H1 (cell line): ENCODE data around the gene CCDC159. TPM values are rescaled to one million over a fixed set of nuclear protein-coding genes. Genes with fewer than 3 reads are reported as not detected.

Experiments used
- CTCF ChIA-PET: fragments of 300-600 bp; sonication (Branson Sonifier 250); formaldehyde crosslinking; loops from one replicate; lab custom pipeline; 2021; ENCODE audit not compliant: partially characterized antibody; lab: Charles Lee
- POLR2A ChIA-PET: fragments of 300-600 bp; sonication (Branson Sonifier 250); formaldehyde crosslinking; loops from one replicate; lab custom pipeline; 2021; ENCODE audit warnings: inconsistent platforms; ENCODE audit not compliant: partially characterized antibody; lab: Charles Lee
- DNase-seq, 2 experiments: peaks; one replicate each; pipeline versions ENCODE4 v3.0.0 to v3.0.0-alpha.2; 2010 to 2022; ENCODE audit warnings: low spot score in 2 of 2, low read depth in 1 of 2, mixed read lengths in 1 of 2
- FAIRE-seq: peaks from 2 replicates; lab custom pipeline; 2011; peaks lifted over from hg19 to GRCh38; lab: Jason Lieb, UNC
- H2AFZ ChIP-seq: 2 replicates; pipeline ENCODE4 v1.8.1; 2012; ENCODE audit warnings: low read length, inconsistent platforms
- H2AK5ac ChIP-seq: 2 replicates; pipeline ENCODE4 v1.6.1; 2013; ENCODE audit warnings: low read depth, low read length
- H2BK120ac ChIP-seq: replicated peaks from 2 replicates; pipeline ENCODE3; 2013; ENCODE audit warnings: low read depth, low read length, inconsistent platforms
- H2BK12ac ChIP-seq: 2 replicates; pipeline ENCODE4 v1.6.1; 2013; ENCODE audit warnings: low read depth, low read length
- H2BK15ac ChIP-seq: 2 replicates; pipeline ENCODE4 v1.6.1; 2013; ENCODE audit warnings: low read length
- H2BK20ac ChIP-seq: 2 replicates; pipeline ENCODE4 v1.6.1; 2013; ENCODE audit warnings: low read length
- H2BK5ac ChIP-seq: 2 replicates; pipeline ENCODE4 v1.6.1; 2013; ENCODE audit warnings: low read depth, low read length
- H3K14ac ChIP-seq: 2 replicates; pipeline ENCODE4 v1.6.1; 2013; ENCODE audit warnings: inconsistent platforms; ENCODE audit not compliant: insufficient read length
- H3K18ac ChIP-seq: 2 replicates; pipeline ENCODE4 v1.6.1; 2013; ENCODE audit warnings: low read length; ENCODE audit errors: extremely low read depth
- H3K23ac ChIP-seq: 2 replicates; pipeline ENCODE4 v1.6.1; 2013; ENCODE audit warnings: inconsistent platforms; ENCODE audit not compliant: insufficient read length
- H3K23me2 ChIP-seq: 2 replicates; pipeline ENCODE4 v1.6.1; 2013; ENCODE audit warnings: low read depth, low read length
- H3K27ac ChIP-seq: 2 replicates; pipeline ENCODE4 v1.6.1; 2011; ENCODE audit warnings: low read depth, low read length, inconsistent platforms
- H3K27me3 ChIP-seq, 4 experiments: replicated peaks in 1 of 4; 1 replicate in 1 of 4; 2 replicates in 3 of 4; pipeline versions ENCODE4 v1.6.1 to v1.8.1; 2011 to 2013; ENCODE audit warnings: low read length in 3 of 4, mild to moderate bottlenecking in 3 of 4, inconsistent platforms in 2 of 4, mixed read lengths in 2 of 4, moderate library complexity in 1 of 4; ENCODE audit not compliant: control insufficient read depth in 3 of 4, insufficient read depth in 3 of 4; ENCODE audit errors: extremely low read depth in 1 of 4
- H3K36me3 ChIP-seq, 4 experiments: 2 replicates each; pipeline versions ENCODE4 v1.6.1 to v1.8.1; 2011 to 2013; ENCODE audit warnings: mild to moderate bottlenecking in 4 of 4, low read length in 3 of 4, moderate library complexity in 2 of 4, control low read depth in 1 of 4, inconsistent platforms in 1 of 4; ENCODE audit not compliant: insufficient read depth in 4 of 4, control insufficient read depth in 2 of 4
- H3K4ac ChIP-seq: replicated peaks from 2 replicates; pipeline ENCODE3; 2013; ENCODE audit warnings: low read length, low read depth, mixed read lengths, inconsistent platforms; ENCODE audit not compliant: insufficient read length
- H3K4me1 ChIP-seq, 4 experiments: replicated peaks in 1 of 4; 1 replicate in 1 of 4; 2 replicates in 3 of 4; pipeline versions ENCODE4 v1.6.1 to v1.8.1; 2011 to 2013; ENCODE audit warnings: low read length in 3 of 4, inconsistent platforms in 2 of 4, mixed read lengths in 1 of 4; ENCODE audit not compliant: insufficient read depth in 4 of 4, control insufficient read depth in 3 of 4
- H3K4me2 ChIP-seq, 2 experiments: 2 replicates each; pipeline versions ENCODE4 v1.6.1 to v1.8.1; 2011 to 2013; ENCODE audit warnings: low read depth in 2 of 2, low read length in 2 of 2, control low read depth in 1 of 2, inconsistent platforms in 1 of 2, mild to moderate bottlenecking in 1 of 2; ENCODE audit not compliant: insufficient read depth in 1 of 2
- H3K4me3 ChIP-seq, 4 experiments: fragments of 200-600, 300-600 bp in 1 of 4; sonication (generic), shearing (Covaris generic), sonication (Bioruptor Twin) in 1 of 4; 2 replicates each; pipeline versions ENCODE4 v1.5.1 to v1.8.1; 2011 to 2016; ENCODE audit warnings: low read length in 4 of 4, low read depth in 3 of 4, control low read depth in 2 of 4, inconsistent platforms in 2 of 4, mild to moderate bottlenecking in 2 of 4, mixed read lengths in 1 of 4, moderate library complexity in 1 of 4; ENCODE audit not compliant: insufficient read depth in 2 of 4; ENCODE audit errors: extremely low read depth in 1 of 4
- H3K56ac ChIP-seq: replicated peaks from 2 replicates; pipeline ENCODE3; 2013; ENCODE audit warnings: low read depth, mild to moderate bottlenecking, mixed read lengths, low read length, inconsistent platforms; ENCODE audit not compliant: insufficient read length
- H3K79me1 ChIP-seq: 2 replicates; pipeline ENCODE4 v1.6.1; 2013; ENCODE audit warnings: low read depth, low read length, control low read depth
- H3K79me2 ChIP-seq, 2 experiments: 2 replicates each; pipeline versions ENCODE4 v1.6.1 to v1.8.1; 2012 to 2013; ENCODE audit warnings: low read length in 2 of 2, mild to moderate bottlenecking in 2 of 2, inconsistent platforms in 1 of 2; ENCODE audit not compliant: insufficient read depth in 2 of 2, control insufficient read depth in 1 of 2
- H3K9ac ChIP-seq, 4 experiments: replicated peaks in 1 of 4; 1 replicate in 1 of 4; 2 replicates in 3 of 4; pipeline versions ENCODE4 v1.6.1 to v1.8.1; 2011 to 2013; ENCODE audit warnings: low read depth in 3 of 4, low read length in 3 of 4, control low read depth in 2 of 4, mild to moderate bottlenecking in 2 of 4, moderate library complexity in 2 of 4, inconsistent platforms in 1 of 4; ENCODE audit errors: extremely low read depth in 1 of 4
- H3K9me3 ChIP-seq, 2 experiments: 2 replicates each; pipeline versions ENCODE4 v1.6.1 to v1.8.1; 2012 to 2013; ENCODE audit warnings: mild to moderate bottlenecking in 2 of 2, moderate library complexity in 2 of 2, control low read depth in 1 of 2, inconsistent platforms in 1 of 2, low read depth in 1 of 2, low read length in 1 of 2, mixed read lengths in 1 of 2; ENCODE audit not compliant: insufficient read depth in 2 of 2
- H4K20me1 ChIP-seq, 2 experiments: replicated peaks in 1 of 2; 2 replicates each; pipeline versions ENCODE3 to v1.8.1; 2011 to 2013; ENCODE audit warnings: inconsistent platforms in 2 of 2, low read length in 2 of 2, mild to moderate bottlenecking in 1 of 2; ENCODE audit not compliant: insufficient read depth in 2 of 2, control insufficient read depth in 1 of 2
- H4K5ac ChIP-seq: 2 replicates; pipeline ENCODE4 v1.6.1; 2013; ENCODE audit warnings: low read length, low read depth, mixed read lengths, inconsistent platforms; ENCODE audit not compliant: insufficient read length
- H4K8ac ChIP-seq: 2 replicates; pipeline ENCODE4 v1.8.0; 2013; ENCODE audit warnings: mild to moderate bottlenecking, moderate library complexity, low read length, inconsistent platforms; ENCODE audit not compliant: insufficient read depth; ENCODE audit errors: extremely low read depth
- H4K91ac ChIP-seq: replicated peaks from 2 replicates; pipeline ENCODE3; 2013; ENCODE audit warnings: low read length, mixed read lengths, inconsistent platforms; ENCODE audit not compliant: insufficient read length
- CEBPB ChIP-seq: IDR thresholded peaks from 2 replicates; pipeline ENCODE4 v1.6.1; 2012; ENCODE audit warnings: low read depth, low read length
- HDAC2 ChIP-seq, 2 experiments: fragments of 300-600 bp in 1 of 2; sonication (generic) in 1 of 2; IDR thresholded peaks; 2 replicates each; pipeline ENCODE4 v1.6.1; 2011 to 2012; ENCODE audit warnings: low read depth in 2 of 2, low read length in 2 of 2, mild to moderate bottlenecking in 2 of 2, moderate library complexity in 2 of 2, borderline replicate concordance in 1 of 2, inconsistent platforms in 1 of 2
- KDM1A ChIP-seq: fragments of 200-600, 300-600 bp; sonication (generic); IDR thresholded peaks from 2 replicates; pipeline ENCODE4 v1.7.1; 2016; ENCODE audit warnings: mild to moderate bottlenecking, low read length, borderline replicate concordance
- KDM4A ChIP-seq: IDR thresholded peaks from one replicate; pipeline ENCODE4 v1.7.1; 2012; ENCODE audit warnings: low read depth, mild to moderate bottlenecking, moderate library complexity, low read length, inconsistent platforms; ENCODE audit not compliant: severe bottlenecking
- WGBS, 2 experiments: shearing (Covaris generic) in 1 of 2; methylation state at CpG; one replicate each; pipeline versions ENCODE4 v1.1.6 to v1.1.7; 2013 to 2015; ENCODE audit warnings: low lambda C conversion rate in 2 of 2, mixed read lengths in 2 of 2, inconsistent platforms in 1 of 2, low coverage in 1 of 2, missing lambda C conversion rate in 1 of 2; ENCODE audit not compliant: insufficient replicate concordance in 2 of 2, insufficient coverage in 1 of 2, insufficient read length in 1 of 2; ENCODE audit errors: extremely low coverage in 1 of 2, missing lambda C conversion rate in 1 of 2; 5-methylcytosine and 5-hydroxymethylcytosine counted together
- polyA plus RNA-seq, 7 experiments: library from polyadenylated mRNA; depleted of rRNA in 3 of 7; stranded (reverse) in 5 of 7; unstranded in 2 of 7; fragments of >200 nt in 5 of 7; fragments of 200-250 nt in 2 of 7; gene quantifications; 1 replicate in 5 of 7; 2 replicates in 1 of 7; 4 replicates in 1 of 7; pipeline versions ENCODE4 v1.2.1 to v1.2.3, GENCODE V29; 2011 to 2013; ENCODE audit warnings: missing spikeins in 2 of 7, mixed read lengths in 2 of 7
- total RNA-seq: library from RNA; stranded (reverse); fragmentation: NEBNext Ultra II Directional; extraction: Animal tissue kit (Norgen Biotek cat#: 25700); gene quantifications from 2 replicates; pipeline ENCODE4 v1.2.1, GENCODE V29; 2021

The CCDC159 gene
- total and polyA plus RNA-seq, 2 of the 8 experiments (the other 6 are each of a cell fraction or from before 2014, with no cell fraction given), result 4.0 to 5.4 TPM

GRCh38 chr19:11373885-11374432, 27.6 kb downstream of the CCDC159 start:
- no peak overlapping the region for H3K56ac ChIP-seq
- H3K27ac ChIP-seq, result no peak overlapping the region
- no peaks in the 10 kb centered on the region for H3K36me3 ChIP-seq
- H3K4ac ChIP-seq, result no peak overlapping the region
- POLR2A ChIA-PET, result interaction anchor here (0.9 to 5.2 kb wide), 20 partner anchors 8 to 140 kb away, joined by 3 to 34 read pairs (median 8); partner anchors contain the start of genes CCDC159, EPOR, ODAD3 and PRKCSH
- H3K23me2 ChIP-seq, result peaks cover 7% of the 10 kb centered on the region
- H3K18ac ChIP-seq, result no peak overlapping the region
- 87% methylated on average over 11 of the region's 11 CpGs; no CpG with 5 or more reads in 1 of the 2 experiments for WGBS, 2 experiments
- H3K14ac ChIP-seq, result no peak overlapping the region
- no peak overlapping the region for H4K8ac ChIP-seq
- no peak overlapping the region for H2BK5ac ChIP-seq
- H4K91ac ChIP-seq, result no peak overlapping the region
- H3K9ac ChIP-seq, result no peak overlapping the region; a peak in 1 of 7 replicates
- no peaks in the 10 kb centered on the region for H3K9me3 ChIP-seq
- H2BK120ac ChIP-seq, result no peak overlapping the region
- CTCF ChIA-PET, result interaction anchor here (0.6 to 16.8 kb wide), 7 partner anchors 9 to 1511 kb away, joined by 3 to 192 read pairs (median 16); partner anchors contain the start of genes EPOR, ODAD3, PRKCSH and TSPAN16
- no peak overlapping the region for H2BK15ac ChIP-seq
- no peak for DNase-seq
- no peaks in the 10 kb centered on the region for H3K79me2 ChIP-seq
- no peaks in the 10 kb centered on the region; the same call in 1 of the 2 replicates for H3K79me1 ChIP-seq
- no peak overlapping the region; the same call in 1 of the 2 replicates for H2BK12ac ChIP-seq
- H2BK20ac ChIP-seq, result no peak overlapping the region
- TF ChIP-seq CEBPB (no peak), HDAC2 (IDR thresholded peaks at IDR 0.05; ENCODE audit: borderline replicate concordance in 1 of 2, low read depth in 2 of 2, low read length in 2 of 2) (peak in 1 of 2 experiments; percentile 100; a peak in 2 of 4 replicates), KDM1A (peak; percentile 100), KDM4A (no peak)
- peak overlapping the region; percentile 67 to 90 (median 71); a peak in 7 of 8 replicates for H3K4me3 ChIP-seq
- H3K4me2 ChIP-seq, result peak overlapping the region; percentile 74 to 79
- no peak overlapping the region for H2AFZ ChIP-seq
- H2AK5ac ChIP-seq, result peak overlapping the region; percentile 45; the same call in 1 of the 2 replicates
- no peak overlapping the region for H4K5ac ChIP-seq
- FAIRE-seq, result no peak
- H3K4me1 ChIP-seq, result peaks cover 0 to 10% (median 8%) of the 10 kb centered on the region in 4 experiments; a peak in 6 of 7 replicates
- H3K23ac ChIP-seq, result no peak overlapping the region
- H3K27me3 ChIP-seq, result no peaks in the 10 kb centered on the region
- peaks cover 0 to 4% of the 10 kb centered on the region in 2 experiments for H4K20me1 ChIP-seq
